HG02763 (cell line): ENCODE results near the gene CFAP251.
A peak's percentile ranks its signal among the peaks of the same experiment; 100 is the strongest.
"Not testable (repeated sequence)": the region's sequence is repeated elsewhere in the genome, so short reads cannot be mapped to it uniquely, and the experiment has no call there.

ENCODE experiments used
- ATAC-seq: cut with Tn5 transposase; IDR thresholded peaks from one replicate; pipeline ENCODE4 v1.9.1; 2021; ENCODE audit warnings: mild to moderate bottlenecking, moderate library complexity; ENCODE audit not compliant: unreplicated experiment

CFAP251 gene

DNA sequence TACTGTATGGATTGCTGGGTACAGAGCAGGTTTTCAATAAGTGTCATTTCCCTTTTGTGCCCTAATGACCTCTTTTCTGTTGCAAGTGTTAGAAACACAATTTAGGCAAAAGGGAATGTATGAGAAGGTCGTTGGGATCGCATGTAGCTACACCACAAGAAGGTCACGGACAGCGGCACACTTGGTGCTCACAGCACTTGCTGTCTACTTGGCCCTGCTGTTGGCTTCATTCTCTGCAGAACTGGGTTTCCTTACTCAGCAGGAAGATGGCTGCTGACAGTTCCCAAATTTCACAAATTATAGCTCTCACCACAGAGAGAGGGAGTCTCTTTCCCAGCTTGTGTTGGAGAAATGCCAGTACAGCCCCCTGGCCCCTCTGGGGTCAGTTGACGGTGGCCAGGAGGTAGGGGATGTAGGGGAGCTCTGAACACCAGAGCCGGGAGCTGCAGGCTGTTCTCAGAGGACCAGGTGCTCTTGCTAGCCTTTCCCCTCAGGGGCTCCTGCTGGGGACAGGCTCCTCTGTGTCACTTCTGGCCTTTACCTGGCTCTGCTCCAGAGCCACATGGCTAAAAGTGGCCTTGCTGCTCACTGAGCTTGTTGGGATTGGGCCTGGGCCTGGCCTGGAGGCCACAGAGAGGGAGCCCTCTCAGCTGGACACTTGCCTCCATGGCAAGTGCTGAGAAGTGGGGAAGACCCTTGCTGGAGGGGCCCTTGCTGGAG is 52.3 kb downstream of the CFAP251 start:
- ATAC-seq, result no peak

DNA sequence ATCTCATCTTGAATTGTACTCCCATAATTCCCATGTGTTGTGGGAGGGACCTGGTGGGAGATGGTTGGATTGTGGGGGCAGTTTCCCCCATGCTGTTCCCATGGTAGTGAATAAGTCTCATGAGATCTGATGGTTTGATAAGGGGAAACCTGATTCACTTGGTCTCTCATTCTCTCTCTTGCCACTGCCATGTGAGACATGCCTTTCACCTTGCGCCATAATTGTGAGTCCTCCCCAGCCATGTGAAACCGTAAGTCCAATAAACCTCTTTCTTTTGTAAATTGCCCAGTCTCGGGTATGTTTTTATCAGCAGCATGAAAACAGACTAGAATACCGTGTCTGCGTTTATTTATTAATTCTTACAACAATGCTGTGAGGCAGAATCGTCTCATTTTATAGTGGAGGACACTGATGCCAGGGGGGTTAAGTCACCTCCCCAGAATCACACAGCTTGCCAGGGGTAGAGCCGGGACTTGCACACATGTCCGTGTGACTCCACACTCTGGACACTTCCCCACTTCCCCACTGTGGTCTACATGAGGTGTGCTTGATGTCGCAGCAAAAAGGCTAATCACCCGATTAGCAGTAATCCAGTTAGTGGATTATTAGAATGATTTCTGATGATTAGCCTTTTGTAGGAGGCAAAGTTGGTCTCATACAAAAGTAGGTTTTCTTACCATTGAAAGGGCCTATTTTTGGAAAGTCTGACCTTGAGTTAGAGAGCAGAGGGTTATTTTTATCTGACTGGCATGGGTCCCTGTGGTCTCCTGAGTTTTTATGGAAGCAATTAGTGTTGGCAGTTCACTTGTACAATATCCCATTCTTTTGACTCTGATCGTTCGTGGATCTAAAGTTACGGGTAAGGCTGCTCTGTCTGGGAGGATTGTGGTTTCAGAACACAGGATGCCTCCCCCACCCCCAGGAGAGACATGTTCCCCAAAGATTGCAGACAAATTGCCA is 55.9 kb downstream of the CFAP251 start:
- ATAC-seq, result no peak

DNA sequence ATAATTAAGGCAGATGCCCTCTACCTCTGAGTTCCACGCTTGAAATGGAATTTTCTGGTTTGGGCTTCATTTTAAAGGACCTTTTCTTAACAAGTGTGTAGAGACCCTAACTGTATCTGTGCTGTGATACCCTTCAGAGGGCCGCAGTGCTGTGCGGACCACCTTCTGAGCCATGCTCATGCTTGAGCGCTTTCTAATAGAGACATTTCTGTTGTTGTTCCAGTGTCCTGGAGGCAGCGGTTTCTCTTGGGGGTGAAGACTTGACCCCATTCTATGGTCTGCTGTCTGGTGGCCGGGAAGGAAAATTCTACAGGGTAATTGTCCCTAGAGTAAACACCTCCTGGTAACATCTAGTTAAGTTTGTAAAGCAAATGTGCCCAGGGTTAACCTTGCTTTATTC is 56.6 kb downstream of the CFAP251 start:
- ATAC-seq, result no peak

DNA sequence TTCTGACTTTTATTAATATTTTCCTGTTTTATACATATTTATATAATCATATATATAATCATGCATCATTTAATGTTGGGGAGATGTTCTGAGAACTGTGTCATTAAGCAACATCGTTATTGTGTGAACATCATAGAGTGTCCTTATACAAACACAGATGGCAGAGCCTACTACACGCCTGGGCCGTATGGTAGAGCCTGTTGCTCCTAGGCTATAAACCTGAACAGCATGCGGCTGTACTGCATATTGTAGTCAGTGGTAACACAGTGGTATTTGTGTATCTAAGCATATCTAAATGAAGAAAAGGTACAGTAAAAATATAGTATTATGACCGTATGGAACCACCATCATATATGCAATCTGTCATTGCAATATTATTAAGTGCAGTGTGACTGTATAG is 58.6 kb downstream of the CFAP251 start:
- ATAC-seq, result no peak

DNA sequence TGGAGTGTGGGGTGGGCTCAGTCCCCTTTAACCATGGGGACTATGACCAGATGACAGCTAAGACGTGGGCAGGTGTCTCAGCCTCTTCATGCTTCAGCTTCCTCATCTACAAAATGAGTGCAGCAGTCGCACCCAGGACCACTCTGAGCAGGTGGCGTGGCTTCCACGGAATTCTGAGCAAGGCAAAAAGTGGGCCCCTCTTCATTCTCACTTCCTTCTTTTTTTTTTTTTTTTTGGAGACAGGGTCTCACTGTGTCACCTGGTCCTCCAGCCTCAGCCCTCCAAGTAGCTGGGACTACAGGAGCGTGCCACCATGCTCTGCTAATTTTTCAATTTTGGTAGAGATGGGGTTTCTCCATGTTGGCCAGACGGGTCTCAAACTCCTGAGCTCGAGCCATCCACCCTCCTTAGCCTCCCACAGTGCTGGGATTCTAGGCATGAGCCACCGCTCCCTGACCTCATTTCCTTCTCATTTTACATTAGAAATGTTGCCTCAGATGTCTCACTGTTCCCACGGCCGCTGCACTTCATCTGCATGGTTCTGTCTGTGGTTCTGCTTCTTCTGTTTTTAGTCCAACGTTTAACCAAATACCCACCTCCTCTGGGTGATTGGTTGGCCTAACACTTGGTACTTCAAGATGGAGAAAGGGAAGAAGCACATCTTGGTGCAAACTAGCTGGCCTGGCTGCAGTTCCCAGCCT is 61.9 kb downstream of the CFAP251 start:
- ATAC-seq, result no peak

DNA sequence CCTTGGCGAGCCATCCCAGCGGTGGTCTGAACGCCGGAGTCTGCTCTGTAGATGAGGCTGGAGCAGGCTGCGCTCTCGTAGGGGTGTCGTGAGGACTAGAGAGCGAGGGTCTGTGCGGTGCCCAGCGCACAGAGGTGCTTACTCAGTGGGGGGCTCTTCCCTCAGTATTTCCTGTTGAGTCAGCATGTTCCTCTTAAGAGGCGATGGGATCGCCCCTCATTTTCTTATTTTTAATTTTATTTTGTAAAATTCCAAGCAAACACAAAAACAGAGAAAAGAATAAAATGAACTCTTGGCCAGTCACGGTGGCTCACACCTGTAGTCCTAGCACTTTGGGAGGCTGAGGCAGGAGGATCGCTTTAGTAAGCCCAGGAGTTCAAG is 62.5 kb downstream of the CFAP251 start:
- ATAC-seq, result no peak

DNA sequence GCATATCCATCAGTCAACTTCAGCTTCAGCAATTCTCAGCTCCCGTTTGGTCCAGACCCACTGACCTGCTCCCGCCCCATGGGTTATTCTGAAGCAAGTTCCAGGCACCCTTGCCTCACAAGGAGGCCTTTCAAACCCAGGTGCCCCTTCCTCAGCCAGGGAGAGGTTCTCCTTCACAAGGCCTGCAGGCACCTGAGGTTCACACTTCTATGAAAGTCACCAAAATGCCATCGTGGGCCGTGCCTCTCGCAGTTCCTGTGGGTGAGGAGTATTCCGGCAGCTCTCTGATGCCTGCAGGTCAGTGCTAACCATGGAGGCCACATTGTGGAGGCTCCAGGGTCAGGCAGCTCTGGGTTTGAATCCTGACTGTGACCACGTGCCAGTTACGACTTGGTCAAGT is 63.1 kb downstream of the CFAP251 start:
- ATAC-seq, result no peak

DNA sequence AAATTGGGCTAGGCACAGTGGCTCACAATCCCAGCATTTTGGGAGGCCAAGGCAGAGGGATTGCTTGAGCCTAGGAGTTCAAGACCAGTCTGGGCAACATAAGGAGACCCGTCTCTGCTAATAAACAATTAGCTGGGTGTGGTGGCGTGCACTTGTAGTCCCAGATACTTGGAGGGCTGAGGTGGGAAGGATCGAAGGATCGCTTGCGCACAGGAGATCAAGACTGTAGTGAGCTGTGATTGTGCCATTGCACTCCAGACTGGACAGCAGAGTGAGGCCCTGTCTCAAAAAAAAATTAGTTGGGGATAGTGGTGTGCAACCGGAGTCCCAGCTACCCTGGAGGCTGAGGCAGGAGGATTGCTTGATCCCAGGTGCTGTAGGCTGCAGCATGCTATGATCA is 64.6 kb downstream of the CFAP251 start:
- no peak for ATAC-seq

DNA sequence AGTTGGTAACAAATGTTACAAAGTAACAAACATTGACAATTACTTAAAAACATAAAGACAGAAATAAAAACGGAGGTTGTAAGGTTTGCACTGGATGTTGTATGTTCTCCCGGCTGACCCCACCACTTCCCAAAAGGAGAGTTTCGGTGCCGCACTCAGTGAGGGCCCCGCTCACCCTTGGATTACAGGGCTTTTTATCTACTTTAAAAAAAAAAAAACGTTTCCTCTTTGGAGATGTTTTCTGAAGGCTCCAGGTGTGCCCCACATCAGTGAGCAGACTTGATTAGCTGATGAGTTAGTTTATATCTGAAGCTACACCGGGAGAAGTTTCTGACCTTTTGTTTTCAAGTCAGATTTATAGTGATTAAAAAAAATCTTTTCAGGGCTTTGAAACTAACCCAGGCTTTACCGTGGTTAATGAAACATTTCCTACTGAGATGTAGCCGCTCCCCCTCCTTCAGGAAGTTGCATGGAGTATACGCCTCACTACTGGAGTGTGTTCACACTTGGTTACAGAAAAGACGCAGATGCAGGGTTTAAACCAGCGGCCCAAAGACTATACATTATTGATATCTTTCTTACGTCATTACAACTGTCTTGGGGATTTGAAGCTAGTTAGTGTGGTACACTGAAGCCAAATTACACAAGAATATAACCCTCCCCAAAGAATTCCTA is 65.3 kb downstream of the CFAP251 start:
- ATAC-seq, result no peak

DNA sequence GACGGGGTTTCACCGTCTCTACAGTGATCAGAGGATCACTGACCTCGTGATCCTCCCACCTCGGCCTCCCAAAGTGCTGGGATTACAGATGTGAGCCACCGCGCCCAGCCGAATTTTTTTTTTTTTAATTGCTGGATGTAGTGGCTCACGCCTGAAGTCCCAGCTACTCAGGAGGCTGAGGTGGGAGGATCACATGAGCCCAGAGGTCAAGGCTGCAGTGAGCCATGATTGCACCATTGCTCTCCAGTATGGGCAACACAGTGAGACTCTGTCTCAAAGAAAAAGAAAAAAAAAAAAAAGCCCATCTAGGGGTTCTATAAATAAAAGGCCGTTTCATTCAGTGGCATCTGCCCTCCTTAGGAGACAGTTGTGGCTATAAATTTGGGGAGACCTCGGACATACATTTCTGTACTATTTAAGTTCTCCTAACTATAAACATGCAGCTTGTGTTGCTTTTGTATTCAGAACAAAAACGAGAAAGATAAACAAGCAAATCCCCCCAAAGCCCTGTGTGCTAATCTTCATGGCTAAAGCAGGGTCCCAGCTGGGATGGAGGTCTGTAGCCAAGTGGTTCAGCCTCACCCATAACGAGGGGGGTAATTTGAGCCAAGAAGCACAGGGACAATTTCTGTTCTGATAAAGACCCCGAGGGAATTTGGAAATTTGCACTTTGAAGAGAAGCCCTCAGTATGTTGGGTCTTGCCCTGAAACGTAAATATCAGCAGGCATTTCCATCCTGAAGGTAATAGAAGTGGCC is 68.3 kb downstream of the CFAP251 start:
- ATAC-seq, result no peak

DNA sequence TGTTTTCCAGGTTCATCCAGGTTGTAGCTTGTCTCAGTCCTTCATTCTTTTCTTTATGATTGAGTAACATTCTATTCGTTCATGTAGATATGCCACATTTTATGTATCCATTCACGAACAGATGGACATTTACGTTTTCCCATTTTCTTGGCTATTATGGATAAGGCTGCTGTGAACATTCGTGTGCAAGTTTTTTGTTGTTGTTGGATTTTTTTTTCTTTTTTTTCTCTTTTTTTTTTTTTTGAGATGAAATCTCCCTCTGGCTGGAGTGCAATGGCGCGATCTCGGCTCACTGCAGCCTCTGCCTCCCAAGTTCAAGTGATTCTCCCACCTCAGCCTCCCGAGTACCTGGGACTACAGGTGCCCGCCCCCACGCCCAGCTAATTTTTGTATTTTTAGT is 70.1 kb downstream of the CFAP251 start:
- ATAC-seq, result not testable (repeated sequence)

DNA sequence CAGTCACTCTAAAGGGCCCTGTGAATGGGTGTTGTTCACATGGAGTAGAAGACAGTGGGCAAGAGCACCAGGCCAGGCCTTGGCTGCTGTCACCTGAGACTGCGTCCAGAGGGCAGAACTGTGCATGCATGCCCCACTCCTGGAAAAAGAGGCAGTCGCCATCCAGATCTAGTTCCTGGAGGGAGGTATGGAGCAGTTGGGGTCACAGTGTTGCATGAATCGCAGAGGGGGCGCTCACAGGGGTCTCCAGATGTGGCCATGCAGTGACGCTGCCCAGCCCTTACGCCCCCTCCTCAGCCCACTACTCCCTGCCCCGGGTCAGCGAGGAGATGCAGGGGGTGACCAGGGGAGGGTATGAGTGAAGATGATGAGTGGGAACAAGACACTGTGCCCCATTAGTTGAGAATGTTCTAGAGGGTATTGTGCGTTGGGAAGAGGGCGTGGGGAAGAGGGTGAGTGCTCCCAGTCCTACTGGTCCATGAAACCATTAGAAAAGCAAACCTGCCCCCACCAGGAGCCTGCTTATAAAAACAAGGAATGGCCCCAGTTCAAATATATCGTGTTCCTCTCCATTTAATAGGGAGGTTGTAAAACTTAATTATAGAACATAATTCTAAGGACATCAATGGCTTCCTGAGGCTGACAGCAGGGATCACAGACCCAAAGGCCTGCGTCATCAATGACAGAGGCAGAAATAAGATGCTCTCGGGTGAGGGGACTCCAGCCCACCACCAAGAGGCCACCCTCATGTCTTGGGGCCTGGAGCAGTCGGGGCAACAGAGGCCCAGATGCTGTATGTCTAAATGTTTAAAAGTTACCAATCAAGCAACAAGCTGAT is 71.1 kb downstream of the CFAP251 start:
- ATAC-seq, result no peak

DNA sequence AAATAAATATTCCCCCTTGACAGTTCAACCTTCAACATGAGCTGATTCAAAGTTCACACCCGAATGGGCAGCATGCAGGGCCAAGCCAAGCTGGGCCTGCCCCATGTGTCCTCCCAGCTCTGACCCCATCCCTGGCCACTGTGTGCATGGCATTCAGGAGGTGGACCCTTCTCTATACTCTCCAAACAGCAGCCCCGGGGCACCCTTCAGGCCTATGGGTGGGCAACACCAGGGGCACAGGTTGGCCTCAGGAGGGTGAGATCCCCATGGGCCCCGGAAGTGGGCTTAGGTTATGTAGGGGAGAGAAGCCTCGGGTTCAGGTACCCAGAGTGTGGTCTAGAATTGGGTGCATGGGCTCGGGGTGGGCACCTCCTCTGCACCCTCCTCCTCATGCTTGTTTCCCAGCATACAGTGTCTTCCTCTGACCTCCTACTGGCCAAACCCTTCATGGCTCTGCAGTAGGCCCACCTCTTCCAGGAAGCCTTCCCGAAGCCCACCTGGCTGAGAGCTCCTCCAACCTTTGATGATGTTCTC is 71.8 kb downstream of the CFAP251 start:
- no peak for ATAC-seq

DNA sequence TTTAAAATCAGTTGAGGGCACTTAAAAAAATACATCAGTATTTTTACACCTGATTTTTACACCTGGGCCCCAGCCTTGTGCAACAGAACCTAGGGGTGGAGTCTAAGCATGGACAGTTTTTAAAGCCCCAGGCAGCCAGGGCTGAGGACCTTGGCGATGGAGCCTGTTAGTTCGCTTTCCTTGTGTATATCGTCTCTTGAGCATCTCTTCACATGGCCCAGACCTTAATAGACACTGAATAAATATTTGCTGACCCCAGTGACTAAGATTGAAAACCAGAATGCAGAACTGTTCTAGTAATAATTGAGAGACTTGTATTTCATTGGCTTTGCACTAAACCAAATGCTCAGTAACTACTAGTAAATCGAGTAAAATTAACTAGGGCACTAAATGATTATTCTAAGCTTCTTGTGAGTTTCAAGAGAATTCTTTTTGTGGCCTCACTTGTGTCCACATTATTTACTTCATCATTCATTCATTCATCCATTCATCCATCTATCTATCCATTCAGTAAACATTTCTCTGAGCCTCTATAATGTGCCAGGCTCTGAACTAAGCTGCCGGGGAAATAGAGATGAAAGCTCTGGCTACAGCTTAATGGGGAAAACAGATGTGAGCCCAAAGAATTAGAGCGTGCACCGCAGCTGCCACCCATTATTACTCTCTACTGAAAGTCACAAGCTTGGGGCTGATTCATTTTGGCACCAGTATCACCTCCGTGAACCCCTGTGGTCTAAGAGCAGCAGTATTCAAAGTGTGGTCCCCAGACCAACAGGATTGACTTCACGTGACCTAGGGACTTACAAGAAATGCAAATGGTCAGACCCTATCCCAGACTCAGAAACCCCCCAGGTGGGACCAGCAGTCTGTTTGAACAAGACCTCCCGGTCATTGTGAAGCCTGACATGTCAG is 72.6 kb downstream of the CFAP251 start:
- ATAC-seq, result peak; percentile 69

DNA sequence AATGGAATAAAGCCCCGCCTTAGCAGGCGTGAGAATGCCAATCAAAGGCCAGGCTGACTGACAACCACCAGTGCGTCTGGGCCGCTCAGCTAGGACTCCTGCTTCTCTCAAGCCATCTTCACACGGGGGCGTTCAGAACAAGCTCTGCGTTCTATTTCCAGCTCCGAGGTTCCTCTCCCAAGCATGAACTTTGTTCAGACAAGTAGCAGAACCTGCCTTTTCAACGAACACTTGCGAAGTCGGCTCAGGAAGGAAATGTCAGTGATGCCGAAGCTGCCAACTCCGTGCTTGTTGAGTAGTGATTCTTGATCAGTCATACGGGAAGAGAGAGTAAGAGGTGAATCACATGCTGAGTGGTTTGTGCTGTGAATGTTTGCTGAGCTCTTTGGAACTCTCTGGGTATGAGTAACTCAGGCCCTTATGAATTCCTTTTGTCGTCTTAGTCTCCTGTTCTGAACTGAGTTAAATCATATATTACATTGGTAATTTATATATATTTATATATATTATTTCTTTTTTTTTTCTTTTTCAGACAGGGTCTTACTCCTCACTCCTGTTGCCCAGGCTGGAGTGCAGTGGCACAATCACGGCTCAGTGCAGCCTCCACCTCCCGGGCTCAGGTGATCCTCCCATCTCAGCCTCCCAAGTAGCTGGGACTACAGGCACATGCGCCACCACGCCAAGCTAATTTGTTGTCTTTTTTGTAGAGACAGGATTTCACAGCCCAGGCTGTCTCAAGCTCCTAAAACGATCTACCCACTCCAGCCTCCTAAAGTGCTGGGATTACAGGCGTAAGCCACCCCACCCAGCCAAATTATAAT is 73.9 kb downstream of the CFAP251 start:
- ATAC-seq, result peak; percentile 56

DNA sequence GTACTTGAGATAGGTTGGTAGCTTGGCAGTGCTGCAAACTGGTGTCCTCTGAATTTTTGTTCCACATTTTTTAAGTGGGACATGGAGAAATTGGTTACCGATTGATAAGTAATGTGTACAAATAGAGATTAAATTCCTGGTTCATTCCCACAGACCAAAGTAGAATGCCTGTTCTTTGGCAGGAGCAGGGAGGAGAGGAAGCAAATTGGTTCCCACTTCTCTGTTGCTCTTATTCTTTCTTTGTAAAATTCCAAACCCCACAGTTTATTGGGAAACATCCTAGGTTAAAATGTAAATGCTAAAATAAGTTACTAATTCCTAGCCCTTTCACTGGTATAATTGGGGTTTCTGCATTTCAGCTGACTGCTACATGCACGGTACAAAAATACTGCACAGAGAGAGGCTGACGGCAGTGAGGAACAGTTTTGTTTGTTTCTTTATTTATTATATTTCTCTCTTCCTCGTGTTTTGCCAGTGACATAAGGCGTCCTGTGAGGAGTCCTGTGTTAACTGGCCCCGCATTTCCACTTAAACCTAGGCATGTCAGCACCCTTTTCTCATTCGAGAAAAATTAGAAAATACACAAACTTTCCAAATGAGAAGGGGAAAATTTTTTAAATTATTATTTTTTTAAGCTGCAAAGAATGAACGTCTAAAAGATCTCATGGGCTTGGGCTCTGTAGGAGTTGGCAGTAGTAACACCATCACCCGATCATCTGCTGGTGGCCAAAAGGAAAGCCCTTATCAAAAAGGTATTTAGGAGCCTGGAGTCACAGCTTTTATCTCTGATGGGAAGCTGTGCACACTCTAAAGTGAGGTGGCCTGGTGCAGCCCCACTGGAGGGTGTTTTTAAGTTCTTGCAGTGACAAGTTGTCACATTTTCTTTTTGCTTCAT is 77.9 kb downstream of the CFAP251 start:
- ATAC-seq, result no peak
